ENCODE measurements around the gene CSNK1E.

CSNK1E gene

DNA sequence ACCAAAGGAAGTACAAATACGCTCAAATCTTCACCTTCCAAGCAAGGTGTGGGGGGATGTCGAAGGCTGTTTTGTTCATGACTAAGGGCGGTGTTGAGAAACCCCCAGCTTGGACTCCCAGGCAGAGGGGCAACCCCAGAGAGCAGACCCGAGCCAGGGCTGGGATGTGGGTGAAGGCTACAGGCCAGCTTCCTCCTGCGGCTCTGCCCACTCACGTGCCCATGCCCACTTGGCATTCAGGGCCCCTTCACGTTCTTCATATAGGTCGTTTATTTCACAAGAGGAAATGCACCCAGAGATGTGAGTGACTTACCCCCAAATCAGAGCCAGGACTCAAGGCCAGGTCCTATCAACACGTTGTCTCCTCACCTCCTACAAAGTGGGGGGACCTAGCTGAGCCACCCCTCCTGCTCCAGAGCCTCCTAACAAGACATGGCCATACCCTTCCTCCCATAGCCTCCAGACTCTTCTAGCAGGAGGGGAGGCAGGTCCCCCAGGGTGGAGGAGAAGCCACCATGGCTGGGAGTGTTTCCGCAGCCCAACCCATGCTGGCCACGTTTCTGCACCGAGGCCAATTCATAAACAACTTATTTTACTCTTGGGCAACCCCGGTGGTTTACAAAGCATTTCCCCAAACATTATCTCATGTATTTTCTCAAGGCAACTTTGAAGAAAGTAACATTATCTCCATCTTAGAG is 66.4 kb downstream of the CSNK1E start:
- no peak for DNase-seq (ENCODE audit: low read depth in 2 of 2)

DNA sequence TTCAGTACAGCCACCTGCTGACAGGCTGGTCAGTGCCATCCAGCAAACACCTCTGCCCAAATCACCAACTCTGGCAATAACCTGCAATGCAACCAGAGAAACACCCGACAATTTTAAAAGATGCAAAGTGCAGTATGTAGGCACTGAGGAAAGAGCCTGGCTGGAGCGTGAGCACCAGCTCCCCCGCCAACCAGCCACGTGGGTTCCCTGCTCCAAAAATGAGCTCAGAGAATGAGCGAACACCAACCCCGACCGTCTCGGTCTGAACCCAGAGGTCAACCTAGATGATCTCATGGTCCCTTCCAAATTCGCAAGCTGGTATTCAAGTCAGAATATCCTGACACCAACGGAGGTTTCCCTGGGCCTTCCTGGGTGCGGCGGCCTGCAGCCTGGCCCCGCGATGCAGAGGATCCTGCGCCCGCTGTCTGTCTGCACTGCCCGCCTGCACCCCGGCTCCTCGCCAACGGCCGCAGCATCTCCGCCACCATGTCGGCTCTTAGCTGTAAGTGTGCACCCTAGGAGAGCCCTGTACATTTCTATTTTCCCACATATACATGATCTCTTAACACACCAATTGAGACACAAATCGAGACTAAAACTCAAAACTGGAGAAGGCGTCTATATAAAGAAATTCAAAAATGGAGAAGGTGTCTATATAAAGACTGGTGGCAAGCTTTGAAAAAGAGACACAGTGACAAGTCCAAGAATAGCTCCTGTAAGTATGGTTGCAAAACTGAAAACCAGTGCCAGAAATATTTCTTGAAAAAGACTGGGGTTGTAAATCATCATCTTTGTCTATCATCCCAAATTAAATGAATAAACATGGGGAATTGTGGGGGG is 67.2 kb downstream of the CSNK1E start:
- no peak for DNase-seq (ENCODE audit: low read depth in 2 of 2)

DNA sequence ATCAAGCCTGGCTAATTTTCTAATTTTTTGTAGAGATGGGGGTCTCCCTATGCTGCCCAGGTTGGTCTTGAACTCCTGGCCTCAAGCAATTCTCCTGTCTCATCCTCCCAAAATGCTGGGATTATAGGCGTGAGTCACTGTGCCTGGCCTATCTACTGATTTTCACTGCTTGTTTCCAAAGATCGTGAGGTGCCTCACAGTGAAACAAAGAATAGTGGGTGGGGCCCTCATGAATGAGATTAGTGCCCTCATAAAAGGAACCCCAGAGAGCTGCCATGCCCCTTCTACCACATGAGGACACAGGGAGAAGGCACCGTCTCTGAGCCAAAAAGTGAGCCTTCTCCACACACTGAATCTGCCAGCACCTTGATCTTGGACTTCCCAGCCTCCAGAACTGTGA is 67.9 kb downstream of the CSNK1E start:
- DNase-seq (ENCODE audit: low read depth in 2 of 2) = no peak

DNA sequence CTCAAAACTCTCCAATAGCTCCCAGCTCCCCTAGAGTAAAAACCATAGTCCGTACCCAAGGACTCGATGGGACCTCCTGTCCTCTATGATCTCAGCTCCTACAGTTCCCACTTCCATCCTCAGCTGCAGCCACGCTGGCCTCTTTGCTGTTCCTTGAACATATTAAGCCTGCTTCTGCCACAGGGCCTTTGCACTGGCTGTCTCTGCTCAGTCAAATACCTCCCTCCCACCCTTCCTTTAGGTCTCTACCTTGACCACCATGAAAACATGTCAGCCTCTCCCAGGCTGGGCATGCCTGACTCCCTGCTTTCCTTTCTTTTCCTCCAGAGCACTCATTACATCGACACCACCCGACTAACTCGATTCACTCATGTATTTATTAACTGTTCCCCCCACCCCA is 69.0 kb downstream of the CSNK1E start:
- DNase-seq (ENCODE audit: low read depth in 2 of 2) = no peak

DNA sequence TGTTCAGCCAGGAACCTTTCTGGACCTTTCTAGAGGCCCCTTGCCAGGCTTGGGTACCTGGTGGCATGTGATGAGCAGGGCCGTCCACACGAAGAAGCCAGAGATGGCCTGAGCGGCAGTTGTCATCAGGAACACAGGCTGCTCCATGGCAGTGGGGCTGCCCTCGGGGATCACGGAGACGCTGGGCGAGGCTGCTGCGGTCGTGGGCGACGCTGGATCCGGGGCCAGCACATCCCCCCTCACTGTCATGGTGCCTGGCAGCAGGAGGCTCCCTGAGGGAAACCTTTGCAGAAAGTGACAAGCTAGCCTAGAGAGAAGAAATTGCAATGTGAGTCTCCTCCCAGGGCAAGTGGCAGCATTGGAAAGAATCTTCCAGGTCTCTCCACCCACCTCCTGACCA is 69.5 kb downstream of the CSNK1E start:
- DNase-seq (ENCODE audit: low read depth in 2 of 2) = no peak

DNA sequence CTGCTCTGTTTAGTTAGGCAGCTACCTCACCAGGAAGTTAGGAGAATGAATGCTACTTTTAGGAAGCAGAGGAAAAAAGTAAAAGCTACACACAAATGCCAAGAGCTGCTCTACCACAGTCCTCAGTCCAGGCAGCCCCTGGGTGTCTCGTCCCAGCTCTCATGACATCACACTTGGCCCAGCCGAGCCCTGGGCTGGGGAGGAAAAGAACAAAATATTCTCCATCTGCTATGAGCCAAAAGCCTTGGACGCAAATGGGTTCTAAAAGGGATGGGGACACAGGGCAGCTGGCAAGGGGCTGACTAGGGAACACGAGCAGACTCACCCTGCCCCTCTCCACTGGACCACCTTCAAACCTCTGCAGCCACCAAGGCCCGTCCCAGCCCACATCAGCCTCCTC is 70.5 kb downstream of the CSNK1E start:
- DNase-seq (ENCODE audit: low read depth in 2 of 2) = no peak

DNA sequence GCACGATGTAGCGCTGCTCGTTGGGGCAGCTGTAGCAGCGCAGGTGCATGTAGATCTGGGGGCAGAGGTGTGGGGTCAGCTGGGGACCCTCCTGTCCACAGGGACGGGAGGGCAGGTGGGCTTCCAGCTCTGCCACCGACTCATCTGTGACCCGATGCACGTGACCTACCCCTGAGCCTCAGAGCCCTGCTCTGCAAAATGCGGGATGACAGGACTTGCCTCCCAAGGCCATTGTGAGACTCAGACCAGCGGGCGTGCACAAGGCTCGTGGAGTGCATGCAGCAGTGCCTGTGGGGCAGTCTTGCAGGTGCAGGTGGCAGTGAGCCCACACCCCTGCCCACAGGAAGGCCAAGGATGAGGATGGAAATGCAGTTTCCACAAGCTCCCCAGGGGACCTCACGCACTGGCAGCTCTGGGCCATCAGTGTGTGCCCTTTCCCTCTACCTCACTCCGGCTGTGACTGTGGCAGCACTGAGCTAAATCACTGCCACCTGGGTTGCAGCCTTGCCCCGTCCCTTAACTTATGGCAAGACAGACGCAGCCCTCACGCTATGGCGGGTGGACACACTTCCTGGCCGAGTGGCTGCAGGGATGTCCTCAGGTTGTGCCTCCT is 71.1 kb downstream of the CSNK1E start:
- DNase-seq (ENCODE audit: low read depth in 2 of 2) = no peak

DNA sequence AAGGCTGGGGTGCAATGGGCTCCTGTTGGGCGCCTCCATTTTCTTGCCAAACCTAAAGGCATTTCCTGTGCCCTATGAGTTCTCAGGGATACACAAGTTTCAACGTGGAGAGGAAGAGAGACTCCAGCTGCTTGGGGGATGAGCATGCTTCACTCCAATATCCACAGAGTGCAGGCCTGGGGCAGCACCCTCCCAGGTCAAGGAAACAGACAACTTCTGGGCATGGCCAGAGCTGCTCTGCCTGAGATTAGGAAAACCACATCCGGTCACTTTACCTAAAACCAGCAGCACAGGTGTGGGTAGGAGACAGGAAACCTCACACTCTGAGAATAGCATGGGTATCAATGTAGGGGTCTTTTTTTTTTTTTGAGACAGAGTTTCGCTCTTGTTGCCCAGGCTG is 73.1 kb downstream of the CSNK1E start:
- no peak for DNase-seq (ENCODE audit: low read depth in 2 of 2)

DNA sequence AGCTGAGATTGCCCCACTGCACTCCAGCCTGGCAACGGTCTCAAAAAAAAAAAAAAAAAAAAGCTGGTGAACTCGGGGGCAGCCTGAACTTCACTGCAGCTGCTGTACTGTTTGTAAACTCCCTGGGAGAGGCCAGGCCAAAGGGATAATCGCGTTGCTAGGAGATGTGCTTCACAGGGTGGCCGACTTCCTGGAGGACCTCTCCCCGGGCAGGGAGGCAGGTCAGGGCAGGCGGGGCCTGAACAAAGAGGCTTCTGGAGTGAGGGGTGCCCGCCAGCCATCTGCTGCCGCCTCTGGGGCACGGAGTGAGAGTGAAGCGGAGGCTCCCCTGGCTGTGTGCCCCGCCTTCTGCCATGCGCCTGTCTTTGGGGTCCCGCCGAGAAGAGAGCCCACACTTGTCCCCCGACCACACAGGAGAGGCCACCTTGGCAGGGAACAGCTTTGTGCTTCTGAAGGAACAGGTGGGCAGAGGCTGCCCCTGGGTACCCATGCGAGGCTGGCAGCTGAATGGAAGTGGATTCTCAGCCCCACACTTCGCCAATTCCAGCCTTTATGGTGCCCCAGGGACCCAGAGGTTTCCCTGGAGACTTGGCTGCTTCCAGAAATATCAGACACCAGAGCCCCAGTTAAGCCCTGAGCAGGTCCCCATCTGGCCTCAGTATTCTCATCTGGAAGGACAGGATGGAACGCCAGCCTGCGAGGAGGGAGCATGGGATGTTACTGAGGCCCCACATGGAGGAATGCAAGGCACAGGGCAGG is 74.0 kb downstream of the CSNK1E start:
- no peak for DNase-seq (ENCODE audit: low read depth in 2 of 2)

DNA sequence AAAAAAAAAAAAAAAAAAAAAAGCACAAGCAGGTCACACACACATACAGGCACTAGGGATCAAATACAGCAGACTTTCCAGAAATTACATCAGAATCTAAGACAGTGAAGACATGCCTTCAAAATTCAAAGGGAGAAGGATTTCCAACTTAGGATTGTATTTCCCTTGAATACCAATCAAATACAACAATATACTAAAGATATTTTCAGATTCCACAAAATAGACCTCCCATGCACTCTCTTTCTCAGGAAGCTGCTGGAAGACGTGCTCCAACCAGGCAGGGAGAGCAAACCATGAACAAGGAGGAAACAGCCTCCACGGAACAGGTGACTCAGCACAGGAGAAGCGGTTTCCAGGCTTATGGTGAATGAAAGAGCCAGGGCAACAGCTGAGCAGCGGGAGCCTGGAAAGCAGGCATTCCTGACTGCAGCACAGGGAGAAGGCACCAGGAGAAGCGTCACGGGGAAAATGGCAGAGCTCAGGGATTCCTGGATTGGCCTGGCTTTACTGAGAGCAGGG is 76.4 kb downstream of the CSNK1E start:
- DNase-seq (ENCODE audit: low read depth in 2 of 2) = no peak

All from stimulated activated CD8-positive, alpha-beta memory T cell treated with anti-CD3 and anti-CD28 coated beads, Interleukin-7, amount 100 ng/mL, for 4 hours (primary cell).